Activated CD8-positive, alpha-beta memory T cell treated with anti-CD3 and anti-CD28 coated beads, Interleukin-2, amount 50 U/mL, for 48 hours (primary cell): Measurements from ENCODE around the gene HDAC10.

Experiments
- DNase-seq: peaks from one replicate; pipeline ENCODE4 v3.0.0-alpha.2; 2020

HDAC10 gene, protein sequence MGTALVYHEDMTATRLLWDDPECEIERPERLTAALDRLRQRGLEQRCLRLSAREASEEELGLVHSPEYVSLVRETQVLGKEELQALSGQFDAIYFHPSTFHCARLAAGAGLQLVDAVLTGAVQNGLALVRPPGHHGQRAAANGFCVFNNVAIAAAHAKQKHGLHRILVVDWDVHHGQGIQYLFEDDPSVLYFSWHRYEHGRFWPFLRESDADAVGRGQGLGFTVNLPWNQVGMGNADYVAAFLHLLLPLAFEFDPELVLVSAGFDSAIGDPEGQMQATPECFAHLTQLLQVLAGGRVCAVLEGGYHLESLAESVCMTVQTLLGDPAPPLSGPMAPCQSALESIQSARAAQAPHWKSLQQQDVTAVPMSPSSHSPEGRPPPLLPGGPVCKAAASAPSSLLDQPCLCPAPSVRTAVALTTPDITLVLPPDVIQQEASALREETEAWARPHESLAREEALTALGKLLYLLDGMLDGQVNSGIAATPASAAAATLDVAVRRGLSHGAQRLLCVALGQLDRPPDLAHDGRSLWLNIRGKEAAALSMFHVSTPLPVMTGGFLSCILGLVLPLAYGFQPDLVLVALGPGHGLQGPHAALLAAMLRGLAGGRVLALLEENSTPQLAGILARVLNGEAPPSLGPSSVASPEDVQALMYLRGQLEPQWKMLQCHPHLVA

DNA sequence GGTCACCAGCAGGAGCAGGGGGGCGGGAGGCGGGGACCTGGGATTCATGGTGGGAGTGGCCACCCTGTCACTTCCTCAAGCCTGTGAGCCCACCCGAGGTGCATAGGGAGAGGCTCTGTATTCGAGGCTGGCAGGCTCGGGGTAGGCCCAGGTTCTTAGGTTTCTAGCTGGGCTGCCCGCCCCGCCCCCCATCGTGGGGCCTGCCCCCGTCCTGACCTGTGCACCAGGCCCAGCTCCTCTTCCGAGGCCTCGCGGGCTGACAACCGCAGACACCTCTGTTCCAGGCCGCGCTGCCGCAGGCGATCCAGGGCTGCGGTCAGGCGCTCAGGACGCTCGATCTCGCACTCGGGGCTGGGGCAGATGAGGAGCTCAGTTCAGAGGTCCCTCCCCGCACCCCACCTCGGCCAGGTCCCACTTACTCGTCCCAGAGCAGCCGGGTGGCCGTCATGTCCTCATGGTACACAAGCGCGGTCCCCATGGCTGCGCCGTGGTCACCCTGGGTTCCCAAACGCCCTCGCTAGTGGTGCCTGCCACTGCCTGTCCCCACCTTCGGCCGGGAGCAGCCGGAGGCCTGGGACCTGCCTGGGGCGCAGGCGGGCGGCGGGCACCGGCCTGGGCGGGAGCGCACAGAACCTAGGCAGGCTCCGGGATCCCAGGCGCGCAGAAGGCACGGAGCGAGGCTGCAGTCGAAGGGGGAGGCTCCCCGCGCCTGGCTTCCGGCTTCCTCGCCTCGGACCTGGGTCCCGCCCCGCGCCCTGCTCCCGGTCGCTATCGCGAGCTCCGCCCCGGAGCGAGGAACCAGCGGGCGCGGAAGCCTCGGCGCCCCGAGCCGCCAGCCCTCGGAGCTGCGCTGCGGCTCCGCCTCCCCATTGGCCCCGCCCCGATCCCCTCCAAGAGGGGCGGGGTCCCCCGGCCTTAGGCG, at the start of gene HDAC10:
Gene HDAC10 (minus strand): TSS at position 711 of the 922 bp plus-strand sequence. CDS start 233 bp downstream, at position 478.
- peak; percentile 91 for DNase-seq

DNA sequence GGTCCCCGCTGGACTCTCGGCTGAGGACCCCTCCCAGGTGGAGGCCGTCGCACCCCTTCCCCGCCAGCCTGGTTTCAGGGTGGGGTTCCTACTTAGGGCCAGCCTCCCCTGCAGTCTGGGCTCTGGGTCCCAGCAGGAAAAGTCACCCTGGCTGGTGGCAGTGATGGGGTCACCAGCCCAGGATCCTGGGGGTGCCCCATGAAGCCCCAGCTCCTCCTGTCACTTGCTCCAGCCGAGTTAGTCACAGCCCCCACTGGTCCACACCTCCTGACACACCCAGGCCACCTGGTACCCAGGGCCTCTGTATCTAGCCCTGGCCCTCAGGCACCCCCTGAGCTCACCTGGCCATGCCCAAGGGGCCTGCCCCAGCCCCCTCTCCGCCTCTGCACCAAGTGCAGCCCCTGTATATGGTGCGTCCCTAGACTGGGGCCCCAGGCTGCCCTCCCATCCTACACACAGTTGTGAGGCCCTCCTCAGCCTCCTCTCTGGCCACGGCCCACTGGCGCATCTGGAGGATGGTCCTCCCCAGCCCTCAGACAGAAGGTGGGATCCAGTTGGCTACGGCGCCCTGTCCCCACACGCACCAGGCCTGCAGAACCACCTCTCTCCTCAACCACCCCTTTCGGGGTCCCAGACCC, 49.7 kb upstream of the HDAC10 start:
- no peak for DNase-seq

DNA sequence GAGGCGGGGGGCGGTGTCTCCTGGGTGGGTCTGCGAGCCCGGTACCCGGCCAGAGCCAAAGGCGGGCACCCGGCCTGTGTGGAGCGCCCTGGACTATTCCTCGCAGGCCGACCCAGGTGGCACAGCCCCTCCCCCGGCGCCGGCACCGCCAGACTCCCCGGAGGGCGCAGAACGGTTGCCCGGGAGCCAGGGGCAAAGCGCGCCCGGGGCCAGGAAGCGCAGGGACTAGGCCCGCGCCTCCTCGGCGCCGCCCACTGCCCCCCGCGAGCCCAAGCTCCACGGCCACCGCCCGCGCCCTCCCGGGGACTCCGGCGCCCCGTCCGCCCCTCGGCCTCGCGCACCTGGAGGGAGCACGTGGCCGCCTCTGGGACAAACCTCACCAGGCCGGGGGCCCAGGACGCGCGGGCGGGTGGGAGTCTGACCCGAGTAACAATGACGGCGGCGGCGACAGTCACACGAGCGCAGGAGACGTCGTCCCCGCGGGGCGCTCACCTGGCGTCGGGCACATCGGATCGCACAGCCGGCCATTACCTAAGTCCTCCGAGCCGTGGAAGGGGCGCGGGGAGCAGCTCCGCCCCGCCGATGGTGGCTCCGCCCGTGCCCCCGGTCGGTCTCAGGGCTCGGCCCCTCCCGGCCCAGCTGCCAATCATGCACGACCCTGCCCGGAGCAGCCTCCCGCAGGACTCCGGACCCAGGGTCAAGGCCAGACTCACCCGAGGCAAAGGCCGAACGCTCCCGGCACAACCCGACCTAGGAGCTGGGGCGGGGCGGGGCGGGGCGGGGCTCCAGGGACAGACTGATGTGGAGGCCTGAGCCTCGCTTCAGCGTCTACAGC, 48.9 kb upstream of the HDAC10 start:
- no peak for DNase-seq

DNA sequence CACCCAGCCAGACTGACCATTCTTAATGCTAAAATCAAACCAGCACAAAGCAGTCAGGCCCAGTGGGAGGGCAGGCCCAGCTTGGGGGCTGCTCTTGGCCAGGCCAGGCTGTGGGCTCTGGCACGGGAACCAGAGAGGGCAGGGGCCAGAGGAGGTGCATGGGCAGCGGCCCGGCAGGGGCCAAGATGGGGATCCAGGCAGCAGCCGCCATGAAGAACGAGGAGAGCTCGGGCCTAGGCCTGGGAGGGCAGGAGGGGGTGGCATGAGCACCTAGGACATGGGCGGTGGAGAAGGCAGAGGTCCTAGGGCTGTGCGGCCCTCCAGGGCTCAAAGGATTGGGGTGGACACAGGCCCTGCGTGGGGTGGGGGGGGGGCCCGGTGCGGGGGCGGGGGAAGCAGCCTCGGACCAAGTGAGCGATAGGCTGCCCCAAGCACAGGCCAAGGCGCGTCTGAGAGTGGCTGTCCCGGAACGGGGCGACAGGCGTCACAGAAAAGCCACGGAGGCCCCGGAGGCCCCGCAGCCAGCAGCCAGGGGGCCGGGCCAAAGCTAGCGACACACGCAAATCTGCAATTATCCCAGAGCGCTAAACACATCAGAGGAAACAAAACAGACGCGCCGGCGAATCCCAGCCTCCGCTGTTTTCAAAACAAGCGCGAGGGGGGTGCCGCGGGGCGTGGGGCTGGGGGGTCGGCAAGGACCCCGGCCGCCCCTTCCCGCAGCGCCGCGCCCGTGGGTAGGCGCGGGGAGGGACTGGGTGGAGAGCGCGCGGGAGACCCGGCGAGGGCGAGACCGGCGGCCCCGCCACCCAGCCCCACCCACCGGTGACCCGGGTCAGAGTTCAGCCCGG, 48.1 kb upstream of the HDAC10 start:
- no peak for DNase-seq

DNA sequence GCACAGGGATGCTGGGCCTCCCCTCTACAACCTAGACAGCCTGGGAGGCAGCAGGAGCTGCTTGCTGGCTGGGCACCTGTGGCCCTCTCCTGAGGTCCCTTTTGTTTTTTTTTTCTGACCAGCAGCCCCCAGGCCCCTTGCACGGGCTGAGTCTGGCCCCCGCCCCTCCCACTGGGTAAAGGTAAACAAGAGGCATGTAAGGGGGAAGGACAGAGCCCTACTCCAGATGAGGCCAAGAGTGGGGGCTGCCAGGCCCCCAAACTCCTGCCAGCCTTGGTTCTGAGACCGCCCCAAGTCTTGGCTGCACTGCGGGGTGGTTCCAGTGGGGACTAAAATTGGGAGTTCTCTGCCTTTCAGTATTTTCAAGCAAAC, 47.2 kb upstream of the HDAC10 start:
- DNase-seq: no peak

DNA sequence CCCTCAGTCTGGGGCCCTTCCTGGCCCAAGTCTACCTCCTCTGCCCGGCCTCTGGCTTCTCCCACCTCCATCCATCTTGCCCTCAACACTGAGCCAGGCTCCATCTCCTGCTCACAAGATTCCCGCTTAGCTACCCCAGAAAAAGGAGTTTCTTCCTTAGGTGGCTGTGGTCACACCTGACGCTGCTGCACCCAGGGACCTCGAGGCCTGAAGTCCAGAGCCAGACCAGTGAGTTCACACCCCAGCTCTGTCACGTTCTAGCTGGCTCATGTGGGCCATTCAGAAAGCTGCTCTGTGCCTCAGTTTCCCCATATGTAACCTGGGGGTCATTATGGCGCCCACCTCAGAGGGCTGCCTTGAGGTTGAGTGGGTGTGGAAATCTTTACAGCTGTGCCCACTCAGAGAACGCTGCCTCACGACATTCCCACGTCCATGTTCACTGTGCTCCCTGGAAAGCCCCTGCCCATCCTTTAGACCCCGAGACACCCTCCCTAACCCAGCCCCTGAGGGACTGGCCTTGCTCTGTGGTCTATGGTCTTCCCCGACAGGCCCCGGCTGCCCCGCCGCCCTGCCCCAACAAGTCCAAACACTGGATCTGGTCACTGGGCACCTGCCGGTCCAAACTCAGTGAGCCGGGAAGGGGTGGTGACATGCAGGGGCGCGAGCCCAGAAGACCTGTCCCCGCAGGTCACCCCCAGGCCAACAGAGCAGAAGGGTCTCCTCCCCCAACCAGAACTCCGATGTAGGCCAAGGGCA, 46.6 kb upstream of the HDAC10 start:
- no peak for DNase-seq

DNA sequence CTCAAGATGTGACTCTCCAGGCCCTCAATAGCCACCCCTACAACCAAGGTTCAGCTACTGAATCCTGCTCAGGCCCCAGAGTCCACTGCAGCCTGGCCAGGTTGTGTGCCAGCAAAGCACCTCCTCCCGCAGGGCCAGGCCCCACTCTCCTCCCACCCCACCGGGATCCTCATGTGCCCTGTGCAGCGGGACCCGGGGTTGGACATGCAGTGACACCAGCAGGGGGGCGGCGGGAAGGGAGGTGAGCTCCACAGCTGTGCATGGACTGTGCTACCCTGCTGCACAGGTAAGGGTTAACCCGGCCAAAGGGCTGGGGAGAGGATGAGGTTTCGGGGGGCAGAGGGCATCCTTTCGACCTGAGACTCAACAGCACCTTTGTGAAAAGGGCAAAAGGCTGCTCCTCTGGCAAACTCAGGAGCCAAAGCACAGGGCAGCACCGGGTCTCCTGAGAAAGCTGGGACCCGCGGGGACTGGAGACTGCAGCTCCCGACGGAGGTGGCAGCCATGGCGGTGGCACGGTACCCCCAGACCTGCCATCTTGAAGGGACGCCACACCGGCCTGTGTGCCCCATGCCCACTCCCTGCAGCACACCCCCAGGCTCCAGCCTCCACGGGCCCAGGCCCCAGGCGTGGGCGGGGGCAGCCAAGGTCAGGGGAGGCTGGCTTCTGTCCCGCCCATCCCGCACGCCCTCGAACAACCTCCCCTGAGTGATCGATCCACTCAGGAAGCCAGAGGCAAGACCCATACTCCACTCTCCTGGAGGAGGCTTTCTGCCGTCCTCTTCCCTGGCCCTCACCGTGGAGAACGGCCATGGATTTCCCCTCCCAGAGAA, 45.8 kb upstream of the HDAC10 start:
- DNase-seq: no peak

DNA sequence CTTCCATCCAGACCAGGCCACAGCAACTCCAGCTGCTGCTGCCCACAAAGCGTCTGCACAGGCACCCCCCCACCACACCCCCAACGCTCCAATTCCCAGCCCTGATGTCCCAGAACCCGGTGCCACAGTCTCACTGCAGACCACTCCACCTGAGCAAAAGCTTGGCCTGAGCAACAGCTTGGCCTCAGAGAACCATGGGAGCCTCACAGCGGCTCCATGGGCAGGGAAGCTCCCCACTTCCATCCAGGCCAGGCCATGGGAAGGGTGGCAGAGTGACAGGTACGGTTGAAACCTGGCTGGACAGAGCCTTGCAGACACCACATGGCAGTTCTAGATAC, 43.2 kb upstream of the HDAC10 start:
- no peak for DNase-seq

DNA sequence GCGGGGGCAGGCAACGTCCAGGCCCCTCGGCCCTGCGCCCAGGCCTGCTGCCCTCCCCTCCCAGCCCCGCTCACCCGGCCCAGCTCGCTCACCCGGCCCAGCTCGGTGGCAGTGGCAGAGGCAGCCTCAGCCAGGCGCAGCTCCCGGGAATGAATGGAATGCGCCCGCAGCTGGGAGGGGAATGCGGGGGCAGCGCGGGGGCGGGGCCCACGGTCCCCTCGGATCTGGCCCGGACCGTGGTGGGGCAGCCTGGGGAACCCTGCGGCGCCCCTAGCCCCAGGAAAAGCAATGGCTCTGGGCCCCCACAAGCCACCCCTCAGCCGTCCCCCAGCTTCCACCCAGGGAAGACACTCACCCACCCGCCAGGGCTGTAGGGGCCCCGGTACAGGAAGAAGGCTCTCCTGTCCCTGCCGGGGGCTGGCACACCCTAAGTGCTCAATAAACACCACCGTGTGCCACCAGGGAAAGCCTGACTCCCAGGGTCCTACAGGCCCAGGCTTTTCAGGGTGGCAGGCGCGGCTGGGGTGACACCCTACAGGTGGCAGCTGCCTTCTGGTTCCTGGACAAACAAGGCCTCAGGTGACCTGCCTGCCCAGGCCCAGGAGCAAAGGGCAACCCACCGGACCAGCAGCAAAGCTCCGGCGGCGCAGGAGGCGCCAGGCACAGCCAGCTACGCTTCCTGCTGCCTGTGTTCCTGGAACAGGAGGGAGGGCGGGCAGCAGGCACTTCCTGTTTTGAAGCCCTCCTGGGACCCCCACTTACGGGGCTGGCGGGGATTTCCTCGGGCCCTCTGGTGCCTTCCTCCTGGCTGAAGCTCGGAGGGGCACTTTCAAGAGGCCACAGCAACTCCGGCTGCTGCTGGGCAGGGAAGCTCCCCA, 42.6 kb upstream of the HDAC10 start:
- no peak for DNase-seq

DNA sequence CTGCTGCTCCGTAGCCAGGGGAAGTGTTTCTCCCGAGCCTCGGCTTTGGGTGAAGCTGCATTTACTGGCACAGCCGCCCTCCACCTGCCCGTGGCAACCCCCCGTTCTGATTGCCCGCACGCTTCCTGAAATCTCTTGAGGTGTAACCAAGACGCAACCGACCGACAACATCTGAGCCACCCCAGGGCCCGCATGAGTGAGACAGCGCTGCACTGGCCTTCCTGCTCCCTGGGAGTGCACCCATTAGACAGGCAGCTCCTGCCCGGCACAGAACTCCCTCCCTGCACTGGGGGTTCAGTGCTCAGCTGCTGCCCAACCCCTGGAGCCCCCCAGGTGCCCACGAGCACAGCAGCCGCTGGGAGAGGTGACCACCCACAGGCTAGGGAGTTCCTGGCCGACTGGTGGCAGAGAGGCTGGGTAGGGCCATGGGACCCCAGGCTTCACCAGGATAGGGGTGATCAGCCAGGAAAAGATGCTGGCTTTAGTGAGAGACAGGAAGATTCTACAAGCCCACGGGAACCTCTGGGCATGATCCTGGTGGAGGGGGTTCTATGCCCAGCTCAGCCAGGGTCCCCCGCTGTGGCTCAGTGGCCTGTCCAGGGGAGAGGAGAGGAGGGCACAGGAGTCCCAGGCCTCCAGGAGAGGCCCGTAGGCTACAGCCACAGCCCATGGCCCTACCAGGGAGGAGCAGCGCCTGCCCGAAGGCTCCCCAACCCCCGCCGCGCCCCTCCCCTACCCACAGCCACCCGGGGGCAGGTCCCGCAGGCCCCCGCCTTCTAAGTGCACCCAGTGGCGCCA, 41.8 kb upstream of the HDAC10 start:
- DNase-seq: no peak

DNA sequence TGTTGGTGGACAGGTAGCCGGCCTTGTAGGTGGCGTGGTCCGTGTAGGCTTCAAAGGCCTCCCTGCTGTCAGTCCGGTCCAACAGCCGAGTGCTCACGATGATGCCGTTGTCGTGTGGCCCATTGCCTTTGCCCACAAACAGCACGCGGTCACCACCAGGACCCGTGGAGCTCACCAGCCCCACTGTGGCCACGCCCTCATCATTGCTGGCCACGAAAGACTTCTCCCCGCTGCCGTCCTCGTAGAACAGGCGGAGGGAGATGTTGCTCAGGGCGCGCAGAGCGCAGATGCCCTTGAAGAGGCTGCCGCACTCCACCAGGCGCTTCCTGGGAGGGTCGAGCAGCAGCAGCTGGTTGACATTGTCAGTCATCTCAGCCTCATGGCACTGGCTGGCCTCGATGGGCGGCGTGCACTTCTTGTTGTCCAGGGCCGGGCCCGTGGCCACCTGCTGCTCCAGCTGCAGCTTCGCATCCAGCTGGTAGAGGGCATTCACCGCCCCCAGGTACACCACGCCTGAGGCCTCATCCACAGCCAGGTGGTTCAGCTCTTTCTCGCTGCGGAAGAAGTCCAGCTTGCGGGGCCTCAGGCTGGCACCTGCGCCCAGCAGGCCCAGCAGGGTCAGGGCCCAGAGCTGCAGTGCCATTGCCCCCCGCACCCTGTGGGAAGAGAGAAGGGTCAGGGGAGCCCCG, 39.0 kb upstream of the HDAC10 start:
- no peak for DNase-seq

DNA sequence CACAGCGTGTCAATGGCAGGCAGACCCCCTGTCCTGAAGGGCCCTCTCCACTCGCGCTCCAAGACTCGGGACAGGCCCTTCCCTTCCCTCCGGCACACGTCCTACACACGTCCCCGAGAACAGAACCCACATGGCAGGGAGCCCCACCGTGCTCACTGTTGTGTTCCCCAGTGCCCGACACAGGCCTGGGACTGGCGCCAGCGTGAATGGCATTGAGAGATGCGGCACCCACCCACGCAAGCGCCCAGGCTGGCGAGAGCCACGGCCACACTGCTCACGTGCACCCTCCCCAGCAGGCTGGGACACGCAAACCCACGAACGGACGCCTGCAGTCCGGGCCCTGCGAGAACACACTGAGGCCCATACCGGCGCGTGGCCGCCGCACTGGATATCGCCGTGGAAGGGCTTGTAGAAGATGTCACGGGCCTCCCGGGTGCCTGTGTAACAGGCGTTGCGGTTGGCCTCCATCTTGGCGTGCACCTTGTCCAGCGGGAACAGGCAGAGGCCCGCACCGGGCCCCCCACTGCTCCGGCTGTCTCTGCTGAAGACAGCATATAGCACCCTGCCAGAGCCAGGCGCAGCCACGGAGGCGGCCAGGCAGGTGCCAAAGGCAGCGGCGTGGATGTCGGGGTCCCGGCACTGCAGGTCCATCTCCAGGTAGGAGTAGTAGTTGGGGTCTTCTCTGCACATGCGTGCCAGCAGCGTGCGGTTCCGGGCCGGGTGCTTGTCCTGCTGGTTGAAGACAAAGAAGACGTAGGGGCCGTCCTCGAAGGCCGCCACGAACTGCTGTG, 38.3 kb upstream of the HDAC10 start:
- DNase-seq: no peak

DNA sequence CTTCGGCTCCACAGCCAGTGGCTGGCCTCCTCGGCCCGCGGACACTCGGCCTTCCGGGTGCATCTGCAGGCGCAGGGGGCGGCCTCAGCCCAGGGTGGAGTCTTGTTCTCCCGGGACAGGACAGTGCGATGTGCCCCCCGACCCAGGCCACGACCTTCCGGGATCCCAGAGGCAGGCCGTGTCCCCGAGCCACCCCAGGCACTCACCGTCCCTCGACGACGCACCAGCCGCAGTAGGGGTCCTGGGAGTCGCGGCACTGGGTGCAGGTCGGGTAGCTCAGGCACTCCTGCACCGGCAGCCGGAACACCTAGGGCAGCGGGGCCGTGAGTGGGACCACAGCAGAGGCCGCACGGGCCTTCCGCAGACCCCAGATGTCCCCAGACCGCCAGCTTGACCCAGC, 36.7 kb upstream of the HDAC10 start:
- no peak for DNase-seq

DNA sequence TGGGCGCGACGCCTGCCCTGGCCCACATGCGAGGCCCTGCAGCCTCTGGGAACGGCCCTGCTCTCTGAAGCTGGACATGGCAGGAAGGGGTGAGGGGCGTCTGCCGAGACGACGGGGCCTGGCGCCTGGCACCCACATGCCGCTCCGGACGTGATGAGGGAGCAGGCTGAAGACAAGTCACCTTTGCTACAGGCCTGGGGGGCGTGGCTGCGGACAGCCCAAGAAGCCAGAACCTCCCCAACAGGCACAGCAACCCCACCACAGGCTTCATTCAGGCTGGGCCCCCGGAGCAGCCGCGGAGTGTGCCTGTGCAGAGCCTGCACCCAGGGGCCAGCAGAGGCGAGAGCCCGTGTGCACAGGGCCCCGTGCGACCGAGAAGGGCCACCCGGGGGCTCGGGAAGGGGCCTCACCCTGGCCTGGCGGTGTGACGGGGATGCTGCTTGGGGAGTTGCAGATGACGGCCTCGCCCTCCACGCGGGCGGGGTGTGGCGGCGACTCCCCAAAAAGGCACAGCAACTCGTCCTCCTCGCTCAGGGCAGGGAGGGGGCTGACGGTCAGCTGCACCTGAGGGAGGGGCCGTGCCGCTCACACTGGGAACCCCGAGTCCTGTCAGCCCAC, 35.7 kb upstream of the HDAC10 start:
- no peak for DNase-seq

DNA sequence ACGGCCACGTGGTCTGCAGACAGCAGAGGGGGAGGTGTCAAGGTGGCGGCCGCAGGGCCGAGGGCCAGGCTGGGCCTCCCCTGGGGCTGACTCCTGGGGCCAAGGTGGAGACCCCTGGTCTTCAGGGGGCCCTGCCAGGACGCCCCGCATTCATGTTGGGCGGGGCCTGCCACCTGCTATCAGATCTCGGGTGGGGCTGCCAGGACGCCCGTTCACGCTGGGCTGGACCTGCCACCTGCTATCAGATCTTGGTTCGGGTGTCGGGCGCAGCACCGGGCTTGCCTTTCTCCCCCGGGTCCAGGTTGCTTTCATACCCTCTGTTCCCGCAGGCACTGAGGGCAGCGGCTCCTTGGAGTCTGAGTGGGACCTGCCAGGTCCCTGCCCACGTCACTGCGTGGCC, 35.2 kb upstream of the HDAC10 start:
- DNase-seq: no peak
